Stimulated activated CD4-positive, alpha-beta T cell treated with anti-CD3 and anti-CD28 coated beads, Interleukin-1b, Interleukin-23, amount 100 ng/mL, for 24 hours (primary cell): ENCODE data around the gene CFAP70.

ENCODE experiments used
- DNase-seq, 4 experiments: peaks; one replicate each; pipeline ENCODE4 v3.0.0-alpha.2; 2020; ENCODE audit warnings: low read depth in 4 of 4, low spot score in 1 of 4

The CFAP70 gene

DNA sequence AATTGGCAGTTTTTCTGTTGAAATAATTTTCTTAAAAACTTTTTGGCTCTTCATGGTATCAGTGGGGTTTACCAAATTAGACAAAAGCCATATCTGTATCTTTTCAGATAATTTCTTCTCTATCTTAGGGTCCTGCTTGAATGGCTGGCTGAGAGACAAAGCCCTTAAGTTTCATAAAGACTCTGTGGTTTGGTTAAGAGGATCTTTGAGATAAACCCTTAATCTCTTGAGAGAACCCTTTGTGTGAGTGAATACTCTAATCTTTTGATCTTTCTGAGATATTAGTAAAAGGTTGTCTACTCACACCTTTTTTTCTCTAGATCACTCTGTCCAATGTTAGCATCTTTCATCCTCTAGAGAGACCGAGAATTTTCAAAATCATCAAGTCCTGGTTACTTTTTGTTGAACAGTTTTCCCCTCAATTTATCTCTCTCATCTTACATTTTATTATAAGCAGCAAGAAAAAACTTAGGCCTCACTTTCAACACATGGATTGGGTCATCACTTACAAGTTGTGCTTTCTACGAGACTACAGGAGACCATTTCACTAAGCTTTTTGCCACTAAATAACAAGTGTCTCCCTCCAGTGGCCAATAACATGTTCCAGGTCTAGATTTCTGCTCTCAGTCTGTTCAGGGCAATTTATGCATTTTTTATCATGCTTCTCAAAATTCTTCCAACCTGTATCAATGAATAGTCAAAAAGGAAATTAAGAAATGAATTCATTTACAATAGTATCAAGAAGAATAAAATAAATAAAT, 140.1 kb downstream of the CFAP70 start:
- no peak for DNase-seq

DNA sequence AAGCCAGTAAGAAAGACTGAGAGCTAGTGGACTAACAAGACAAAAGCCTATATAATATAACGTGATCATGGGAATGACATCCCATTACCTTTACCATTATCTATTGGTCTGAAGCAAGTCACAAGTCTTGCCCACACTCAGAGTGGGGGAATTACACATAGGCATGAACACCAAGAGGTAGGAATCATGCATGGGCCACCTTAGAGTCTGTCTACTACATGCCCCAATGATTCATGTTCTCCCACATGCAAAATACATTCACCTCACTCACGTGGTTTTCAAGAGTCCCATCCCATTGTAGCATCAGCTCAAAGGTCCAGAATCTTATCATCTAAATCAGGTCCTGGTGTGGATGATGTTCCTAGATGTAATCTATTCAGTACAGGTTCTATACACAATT, 141.0 kb downstream of the CFAP70 start:
- no peak for DNase-seq

DNA sequence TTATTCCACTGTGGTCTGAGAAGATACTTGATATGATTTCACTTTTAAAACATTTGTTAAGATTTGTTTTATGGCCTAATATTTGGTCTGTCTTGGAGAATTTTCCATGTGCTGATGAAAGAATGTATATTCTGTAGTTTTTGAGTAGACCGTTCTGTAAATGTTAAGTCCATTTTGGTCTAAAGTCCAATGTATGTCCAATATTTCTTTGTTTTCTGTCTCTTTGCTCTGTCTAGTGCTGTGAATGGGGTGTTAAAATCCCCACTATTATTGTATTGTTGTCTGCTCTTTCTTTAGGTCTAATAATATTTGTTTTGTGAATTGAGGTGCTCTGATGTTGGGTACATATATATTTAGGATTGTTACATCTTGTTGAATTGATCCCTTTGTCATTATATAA, 142.9 kb downstream of the CFAP70 start:
- DNase-seq = no peak

DNA sequence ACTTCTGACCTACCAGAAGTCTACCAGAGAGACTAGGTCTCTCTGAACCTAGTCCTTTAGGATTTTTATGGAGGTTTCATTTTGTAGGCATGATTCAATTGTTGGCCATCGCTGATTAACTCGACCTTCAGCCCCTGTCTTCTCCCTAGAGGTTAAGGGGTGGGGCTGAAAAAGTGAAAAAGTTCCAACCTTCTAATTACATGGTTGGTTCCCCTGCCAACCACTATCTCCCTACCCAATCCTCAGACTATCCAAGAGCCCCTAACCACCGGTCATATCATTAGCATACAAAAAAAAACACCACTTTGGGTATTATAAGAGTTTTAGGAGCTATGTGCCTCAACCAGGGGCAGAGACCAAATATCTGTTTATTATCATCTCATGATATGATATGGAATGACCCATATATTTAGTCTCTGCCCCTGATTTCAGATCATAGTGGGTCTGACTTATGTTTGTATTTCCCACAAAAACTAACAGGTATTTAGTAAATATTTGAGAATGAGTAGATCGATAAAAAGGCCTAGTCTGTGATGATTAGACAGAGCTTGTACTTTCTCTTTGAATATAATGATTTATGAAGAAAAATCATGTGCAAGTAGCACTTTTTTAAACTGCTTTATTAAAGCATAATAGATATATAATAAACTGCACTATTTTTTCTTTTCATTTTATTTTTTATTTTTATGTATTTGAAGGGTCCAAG, 147.4 kb downstream of the CFAP70 start:
- no peak for DNase-seq

DNA sequence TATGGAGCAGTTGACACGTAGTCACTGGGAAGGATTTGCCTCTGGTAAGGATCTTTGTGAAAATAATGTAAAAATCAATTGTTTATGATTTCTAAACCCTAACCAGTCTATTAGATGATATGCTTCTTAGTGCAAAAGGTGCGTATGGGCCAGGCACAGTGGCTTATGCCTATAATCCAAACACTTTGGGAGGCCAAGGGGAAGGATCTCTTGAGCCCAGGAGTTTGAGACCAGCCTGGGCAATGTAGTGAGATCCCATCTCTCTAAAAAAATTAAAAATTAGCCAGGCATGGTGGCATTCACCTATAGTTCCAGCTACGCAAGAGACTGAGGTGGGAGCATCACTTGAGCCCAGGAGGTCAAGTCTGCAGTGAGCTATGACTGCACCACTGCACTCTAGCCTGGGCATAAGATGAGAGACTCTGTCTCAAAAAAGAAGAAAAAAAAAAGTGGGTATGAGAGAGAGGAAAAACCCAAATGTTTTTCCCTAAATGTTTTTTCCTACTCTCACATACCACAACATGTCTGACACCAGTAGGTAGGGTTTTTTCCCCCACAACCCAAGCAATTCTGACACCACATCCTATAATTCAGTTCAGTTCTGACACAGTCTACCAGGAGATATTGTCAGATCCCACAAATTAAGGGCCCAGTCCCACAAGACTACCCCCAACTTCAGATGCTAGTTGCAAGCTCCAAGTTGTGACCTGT, 148.1 kb downstream of the CFAP70 start:
- DNase-seq = no peak

DNA sequence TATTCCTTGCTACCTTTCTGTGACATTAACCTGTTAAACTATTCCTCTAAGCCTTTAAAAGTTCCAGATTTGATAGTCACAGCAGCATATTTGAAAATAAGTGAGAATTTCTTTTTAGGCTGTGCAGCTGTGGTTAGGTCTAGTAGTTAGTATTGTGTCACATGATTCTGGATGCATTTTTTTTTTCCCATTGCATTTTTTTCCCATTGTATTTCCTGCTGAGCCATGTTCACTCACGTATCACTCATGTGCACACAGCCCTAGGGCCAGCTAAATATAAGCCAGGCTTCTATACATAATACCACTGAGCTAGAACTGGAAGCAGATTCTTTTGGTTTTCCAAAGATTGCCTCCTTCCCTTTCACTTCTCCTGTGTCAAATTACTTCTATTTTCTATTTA, 149.0 kb downstream of the CFAP70 start:
- no peak for DNase-seq

DNA sequence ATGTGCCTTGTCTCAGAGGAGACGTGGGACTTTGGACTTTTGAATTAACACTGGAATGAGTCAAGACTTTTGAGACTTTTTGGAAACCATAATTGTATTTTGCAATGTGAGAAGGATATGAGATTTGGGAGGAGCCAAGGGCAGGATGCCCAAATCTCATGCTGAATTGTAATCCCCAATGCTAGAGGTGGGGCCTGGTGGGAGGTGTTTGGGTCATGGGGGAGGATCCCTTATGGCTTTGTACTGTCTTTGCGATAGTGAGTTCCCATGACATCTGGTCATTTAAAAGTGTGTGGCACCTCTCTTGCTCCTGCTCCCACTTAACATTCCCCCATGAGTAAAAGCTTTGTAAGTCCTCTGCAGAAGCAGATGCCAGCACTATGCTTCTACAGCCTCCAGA, 150.8 kb downstream of the CFAP70 start:
- no peak for DNase-seq

DNA sequence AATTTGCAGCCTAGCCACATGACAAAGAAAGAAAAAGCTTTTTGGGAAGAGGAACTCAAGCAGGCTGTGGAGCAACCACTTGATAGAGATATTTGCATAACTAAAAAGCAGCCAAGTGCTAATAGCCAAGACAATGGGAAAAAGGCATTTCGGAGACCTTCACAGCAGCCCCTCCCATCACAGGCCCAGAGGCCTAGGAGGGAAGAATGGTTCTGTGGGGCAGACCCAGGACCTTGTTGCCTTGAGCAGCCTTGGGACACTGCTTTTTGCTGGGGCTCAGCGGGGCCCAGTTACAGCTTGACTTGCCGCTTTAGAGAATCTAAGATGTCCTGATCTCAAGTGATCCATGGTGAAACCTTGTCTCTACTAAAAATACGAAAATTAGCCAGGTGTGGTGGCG, 152.3 kb downstream of the CFAP70 start:
- DNase-seq = no peak

DNA sequence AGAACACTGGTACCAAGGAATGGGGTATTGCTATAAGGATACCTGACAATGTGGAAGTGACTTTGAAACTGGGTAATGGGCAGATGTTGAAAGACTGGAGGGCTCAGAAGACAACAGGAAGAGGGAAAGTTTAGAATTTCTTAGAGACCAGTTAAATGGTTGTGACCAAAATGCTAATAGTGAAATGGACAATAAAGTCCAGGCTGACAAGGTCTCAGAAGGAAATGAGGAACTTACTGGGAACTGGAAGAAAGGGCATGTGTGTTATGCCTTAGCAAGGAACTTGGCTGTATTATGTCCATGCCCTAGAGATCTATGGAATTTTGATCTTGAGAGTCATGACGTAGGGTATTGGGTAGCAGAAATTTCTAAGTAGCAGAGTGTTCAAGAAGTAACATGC, 152.8 kb downstream of the CFAP70 start:
- no peak for DNase-seq

DNA sequence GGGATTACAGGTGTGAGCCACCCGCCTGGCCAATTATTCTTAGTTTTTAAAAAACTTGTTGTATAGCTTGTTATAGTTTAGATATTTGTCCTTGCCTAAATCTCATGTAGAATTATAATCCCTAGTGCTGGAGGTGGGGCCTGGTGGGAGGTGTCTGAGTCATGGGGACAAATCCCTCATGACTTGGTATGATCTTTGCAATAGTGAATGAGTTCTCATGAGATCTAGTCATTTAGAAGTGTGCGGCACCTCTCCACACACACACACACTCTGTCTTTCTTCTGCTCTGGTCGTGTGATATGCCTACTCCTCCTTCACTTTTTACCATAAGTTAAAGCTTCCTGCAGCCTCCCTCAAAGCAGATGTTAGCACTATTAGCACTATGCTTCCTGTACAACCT, 153.6 kb downstream of the CFAP70 start:
- no peak for DNase-seq
